HT-29 (cell line): Measurements from ENCODE around the gene CHKB. TPM values are rescaled to one million over a fixed set of nuclear protein-coding genes. Genes with fewer than 3 reads are reported as not detected.

Experiments
- DNase-seq: peaks from one replicate; pipeline ENCODE4 v3.0.0-alpha.2; 2015; ENCODE audit warnings: low spot score
- total RNA-seq: library from RNA; depleted of rRNA; stranded (reverse); fragments of >200 nt; shearing (Covaris generic); gene quantifications from 2 replicates; pipeline ENCODE4 v1.2.3, GENCODE V29; 2014; rRNA removed

CHKB gene
- total RNA-seq, 1 experiment from 2014 or later = 26.2 TPM

GRCh38 chr22:50531546-50531961 lies 51.1 kb downstream of the CHKB start:
- DNase-seq = peak; percentile 17

GRCh38 chr22:50530877-50531545 lies 51.6 kb downstream of the CHKB start:
- DNase-seq = peak; percentile 50

GRCh38 chr22:50530580-50530876 lies 52.1 kb downstream of the CHKB start:
- DNase-seq = no peak

- DNase-seq = peak; percentile 25
Measured at GRCh38 chr22:50529897-50530579, 52.6 kb downstream of the CHKB start, which contains the start of gene TYMP. Gene TYMP, minus strand, starts transcription at chr22:50530012. Its CDS starts 303 bp downstream, at chr22:50529709.

GRCh38 chr22:50529416-50529896 lies 53.2 kb downstream of the CHKB start:
- DNase-seq = no peak

Other genes starting within 250 kb of the CHKB start
- 54.1 and 56.7 TPM in 2 replicates for gene PPP6R2, start 239.5 kb downstream of the CHKB start, total RNA-seq
- gene SBF1, start 107.8 kb downstream of the CHKB start, total RNA-seq = 85.0 and 102 TPM in 2 replicates
- 2.2 and 4.2 TPM in 2 replicates for gene ADM2, start 101.3 kb downstream of the CHKB start, total RNA-seq
- not detected in 2 replicates for gene MIOX, start 96.0 kb downstream of the CHKB start, total RNA-seq
- 52.8 and 53.2 TPM in 2 replicates for gene LMF2, start 75.1 kb downstream of the CHKB start, total RNA-seq
- gene NCAPH2, start 74.6 kb downstream of the CHKB start, total RNA-seq = 87.9 and 88.8 TPM in 2 replicates
- 5.0 and 5.5 TPM in 2 replicates for gene SCO2, start 57.3 kb downstream of the CHKB start, total RNA-seq
- gene TYMP, start 52.8 kb downstream of the CHKB start, total RNA-seq = 6.9 and 7.4 TPM in 2 replicates
- gene KLHDC7B, start 37.0 kb downstream of the CHKB start, total RNA-seq = not detected in 2 replicates
- gene SYCE3, start 19.9 kb downstream of the CHKB start, total RNA-seq = not detected in 2 replicates
- gene CPT1B, start 4.4 kb downstream of the CHKB start, total RNA-seq = 1.5 and 2.5 TPM in 2 replicates
- not detected in 2 replicates for gene MAPK8IP2, start 17.9 kb upstream of the CHKB start, total RNA-seq
- gene ARSA, start 45.3 kb upstream of the CHKB start, total RNA-seq = 11.4 and 16.6 TPM in 2 replicates
- not detected in 2 replicates for gene SHANK3, start 90.0 kb upstream of the CHKB start, total RNA-seq
- gene ACR, start 155.4 kb upstream of the CHKB start, total RNA-seq = not detected in 2 replicates
- gene RABL2B, start 200.8 kb upstream of the CHKB start, total RNA-seq = 6.8 and 15.5 TPM in 2 replicates